Stimulated activated CD8-positive, alpha-beta memory T cell treated with anti-CD3 and anti-CD28 coated beads, Interleukin-7, amount 100 ng/mL, for 24 hours (primary cell): ENCODE data around the gene ROR1.
"Not testable (repeated sequence)": the region's sequence is repeated elsewhere in the genome, so short reads cannot be mapped to it uniquely, and the experiment has no call there.

Experiments used
- DNase-seq: peaks from one replicate; pipeline ENCODE4 v3.0.0-alpha.2; 2020; ENCODE audit warnings: low read depth

ROR1 gene

DNA sequence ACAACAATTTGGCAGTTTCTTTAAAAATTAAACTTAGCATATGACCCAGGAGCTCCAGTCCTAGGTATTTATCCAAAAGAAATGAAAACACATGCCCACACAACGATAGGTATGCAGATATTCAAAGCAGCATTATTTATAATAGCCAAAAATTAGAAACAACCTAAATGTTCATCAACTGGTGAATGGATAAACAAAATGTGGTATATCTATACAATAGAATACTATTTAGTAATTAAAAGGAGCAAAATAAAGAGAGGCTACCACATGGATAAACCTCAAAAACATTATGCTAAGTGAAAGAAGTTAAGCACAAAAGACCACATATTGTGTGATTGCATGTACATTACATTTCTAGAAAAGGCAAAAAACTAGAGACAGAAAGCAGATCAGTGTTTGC is 51.3 kb downstream of the ROR1 start:
- no peak for DNase-seq

DNA sequence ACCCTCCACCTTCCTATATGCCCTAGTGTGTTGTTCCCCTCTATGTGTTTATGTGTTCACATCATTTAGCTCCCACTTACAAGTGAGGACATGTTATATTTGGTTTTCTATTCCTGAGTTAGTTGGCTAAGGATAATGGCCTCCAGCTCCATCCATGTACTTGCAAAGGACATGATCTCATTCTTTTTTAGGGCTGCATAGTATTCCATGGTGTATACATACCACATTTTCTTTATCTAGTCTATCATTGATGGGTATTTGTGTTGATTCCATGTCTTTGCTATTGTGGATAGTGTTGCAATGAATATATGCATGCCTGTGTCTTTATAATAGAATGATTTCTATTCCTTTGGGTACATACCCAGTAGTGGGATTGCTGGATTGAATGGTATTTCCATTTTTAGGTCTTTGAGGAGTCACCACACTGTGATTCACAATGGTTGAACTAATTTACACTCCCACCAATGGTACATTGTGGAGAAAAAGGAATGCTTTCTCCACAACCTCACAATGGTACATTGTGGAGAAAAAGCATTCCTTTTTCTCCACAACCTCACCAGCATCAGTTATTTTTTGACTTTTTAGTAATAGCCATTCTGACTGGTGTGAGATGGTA is 52.5 kb downstream of the ROR1 start:
- not testable (repeated sequence) for DNase-seq

DNA sequence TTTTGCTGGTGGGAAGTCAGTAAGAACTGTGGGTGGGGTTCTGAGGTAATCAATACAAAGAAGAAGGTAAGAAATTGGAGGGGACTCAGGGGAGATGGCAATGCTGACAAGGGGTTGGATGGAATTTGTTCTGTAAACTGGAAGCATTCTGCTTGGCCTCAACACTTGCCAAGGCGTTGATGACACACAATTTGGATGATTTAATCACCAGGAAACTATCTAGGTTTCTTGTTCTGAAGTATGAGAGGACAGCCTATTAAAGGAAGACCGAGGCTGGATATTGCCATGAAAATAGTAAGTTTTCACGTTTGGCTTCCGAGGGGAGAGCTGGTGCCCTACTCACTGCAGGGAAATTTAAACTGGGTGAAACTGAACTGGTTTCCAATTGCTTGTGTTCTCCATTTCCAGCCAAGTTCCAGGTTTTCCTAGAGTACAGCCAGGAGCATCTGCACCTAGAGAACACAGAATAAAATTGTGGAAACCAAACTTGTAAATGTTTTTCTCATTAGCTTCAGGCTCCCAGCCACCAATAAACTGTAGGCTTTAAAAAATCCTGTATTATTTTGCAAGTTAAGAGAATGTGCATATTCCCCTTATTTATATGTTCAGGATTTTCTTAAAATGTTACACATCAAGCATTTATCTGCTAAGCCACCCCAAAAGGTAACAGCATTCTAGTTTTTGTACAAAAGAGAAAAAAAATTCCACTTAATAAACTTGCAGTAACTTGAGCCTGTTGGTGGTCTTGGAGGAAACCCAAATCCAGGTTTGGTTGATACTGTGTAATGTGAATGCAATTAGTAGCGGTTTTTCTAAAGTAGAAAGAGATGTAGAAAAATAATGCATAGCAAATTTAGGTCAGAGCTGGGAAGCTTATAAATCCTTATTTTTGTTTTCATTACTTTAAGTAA is 53.8 kb downstream of the ROR1 start:
- DNase-seq, result no peak

DNA sequence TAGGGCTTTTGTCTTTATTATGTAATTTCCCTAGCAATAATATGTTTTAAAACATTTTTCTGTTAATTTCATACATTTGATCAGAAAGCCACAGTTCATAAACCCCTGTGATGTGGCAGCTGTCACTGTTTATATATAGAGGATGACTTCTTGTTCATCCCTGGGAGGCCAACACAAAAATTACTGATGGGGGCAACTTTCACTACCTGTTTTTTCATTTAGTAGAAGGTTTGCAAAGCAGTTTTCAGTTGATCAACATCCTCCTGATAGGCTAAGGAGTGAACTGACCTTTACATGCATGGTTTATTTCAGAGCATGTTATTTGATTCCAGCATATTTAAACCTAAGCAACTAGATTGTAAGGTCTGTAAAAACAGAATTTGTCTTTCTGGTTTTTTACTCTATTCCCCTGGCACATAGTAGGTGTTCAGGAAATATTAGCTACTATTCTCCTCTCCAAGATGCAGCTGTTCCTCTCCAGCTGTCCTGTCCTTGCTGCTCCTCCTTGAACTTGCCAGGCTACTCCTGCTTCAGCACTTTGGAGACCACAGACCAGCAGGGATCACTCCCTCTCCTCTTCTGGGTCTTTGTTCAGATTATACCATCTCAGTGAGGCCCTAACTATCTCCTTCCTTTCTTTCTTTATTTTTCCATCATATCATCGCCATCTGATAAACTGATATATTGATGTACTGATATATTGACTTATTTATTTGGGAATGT is 54.7 kb downstream of the ROR1 start:
- DNase-seq, result no peak

DNA sequence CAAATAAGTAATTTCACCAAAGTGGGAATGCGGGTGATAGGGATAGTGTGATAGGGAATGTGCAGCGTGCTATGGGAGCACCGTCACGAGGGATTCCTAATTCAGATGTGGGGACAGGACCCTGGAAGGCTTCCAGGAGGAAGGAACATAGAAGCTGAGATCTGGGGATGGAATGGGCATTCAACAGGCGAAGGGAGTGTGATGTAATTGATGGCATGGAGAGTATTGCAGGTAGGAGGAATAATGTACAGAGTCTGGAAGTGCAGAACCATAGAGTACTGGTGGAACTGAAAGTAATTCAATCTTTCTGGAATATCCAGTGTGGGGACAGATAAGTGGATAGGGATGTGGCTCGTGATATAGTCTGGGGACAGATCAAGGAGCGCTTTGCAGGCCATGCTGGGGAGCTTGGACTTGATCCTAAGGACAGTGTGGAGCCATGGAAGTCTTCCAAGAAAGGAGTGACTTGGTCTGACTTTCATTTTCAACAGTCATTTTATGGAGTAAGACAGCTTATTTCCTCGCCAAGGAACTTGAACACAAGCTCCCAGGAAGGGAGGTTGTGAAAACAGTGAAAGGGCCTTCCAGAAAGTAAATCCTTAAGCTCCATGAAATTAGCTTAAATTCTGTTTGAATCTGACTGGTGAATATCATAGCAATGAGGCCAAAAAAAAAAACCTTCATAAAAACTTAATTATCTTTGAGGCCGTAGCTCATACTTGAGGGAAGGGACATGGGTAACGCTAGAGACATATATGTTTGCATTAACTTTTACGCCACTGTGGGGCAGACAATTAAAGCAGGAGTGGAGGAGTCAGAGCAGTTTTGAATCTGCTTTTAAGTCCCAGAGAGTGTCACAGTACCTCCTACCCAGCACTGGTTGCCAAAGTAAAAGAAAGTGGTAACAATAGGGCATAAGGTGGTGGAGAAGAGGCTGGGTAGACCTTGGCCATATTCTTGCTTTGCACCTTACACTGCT is 55.8 kb downstream of the ROR1 start:
- DNase-seq, result no peak

- no peak for DNase-seq
These were observed 57.6 kb downstream of the ROR1 start for GRCh38 chr1:63831409-63831808.

- DNase-seq, result no peak
These were observed 59.7 kb downstream of the ROR1 start for GRCh38 chr1:63833363-63834119.

DNA sequence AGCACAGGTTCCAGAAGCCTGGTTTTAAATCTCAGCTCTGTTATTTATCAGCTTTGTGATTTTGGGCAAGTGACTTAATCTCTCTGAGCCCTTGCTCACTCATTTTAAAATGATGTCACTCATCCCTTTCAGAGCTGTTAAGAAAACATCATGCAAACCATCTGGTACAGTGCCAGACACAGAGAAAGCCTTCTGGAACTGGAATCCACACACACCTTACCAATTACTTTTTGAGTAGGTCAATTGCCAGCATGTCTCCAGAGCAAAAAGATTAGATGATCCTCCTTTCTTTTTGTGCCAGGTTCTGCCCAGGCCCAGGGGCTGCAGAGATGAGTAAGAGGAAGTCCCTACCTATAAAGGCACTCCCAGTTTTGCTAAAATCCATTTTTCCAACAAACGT is 61.3 kb downstream of the ROR1 start:
- DNase-seq, result no peak

DNA sequence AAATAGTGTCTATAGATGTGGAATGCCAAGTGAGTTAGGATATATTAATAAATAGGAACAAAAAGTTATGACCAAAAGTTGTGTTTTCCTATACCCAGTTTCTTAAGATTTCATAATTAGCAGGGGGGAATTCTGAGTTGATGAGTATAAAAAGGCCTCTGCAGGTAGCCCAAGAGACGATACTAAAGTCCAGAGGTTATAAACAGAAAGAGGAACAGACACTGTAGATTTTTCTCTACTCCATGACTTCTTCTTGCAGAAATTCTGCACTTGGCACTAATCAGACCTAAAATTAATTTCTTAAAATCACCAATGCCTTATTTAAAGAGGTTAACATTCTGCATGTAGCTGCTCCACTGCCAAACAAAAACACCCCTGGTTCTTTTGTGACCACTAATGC is 62.6 kb downstream of the ROR1 start:
- no peak for DNase-seq

DNA sequence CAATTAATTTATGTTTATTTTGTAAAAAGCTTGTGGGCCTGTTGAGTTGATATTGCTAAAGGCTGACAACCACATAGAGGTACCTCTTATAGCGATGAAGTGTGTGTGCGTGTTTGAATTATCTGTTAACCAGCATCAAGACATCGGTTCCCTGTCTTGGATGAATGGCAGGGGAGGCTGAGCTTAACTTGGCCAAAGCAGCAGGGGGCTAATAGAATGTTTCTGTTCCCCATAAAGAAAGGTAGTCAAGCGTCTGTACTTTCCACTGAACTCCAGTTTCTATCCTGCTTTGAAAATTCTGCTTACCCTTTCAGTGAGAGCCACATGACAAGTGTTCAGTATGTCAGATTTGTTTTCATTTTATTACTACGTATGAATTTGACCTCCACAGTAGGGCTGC is 63.0 kb downstream of the ROR1 start:
- DNase-seq, result no peak

DNA sequence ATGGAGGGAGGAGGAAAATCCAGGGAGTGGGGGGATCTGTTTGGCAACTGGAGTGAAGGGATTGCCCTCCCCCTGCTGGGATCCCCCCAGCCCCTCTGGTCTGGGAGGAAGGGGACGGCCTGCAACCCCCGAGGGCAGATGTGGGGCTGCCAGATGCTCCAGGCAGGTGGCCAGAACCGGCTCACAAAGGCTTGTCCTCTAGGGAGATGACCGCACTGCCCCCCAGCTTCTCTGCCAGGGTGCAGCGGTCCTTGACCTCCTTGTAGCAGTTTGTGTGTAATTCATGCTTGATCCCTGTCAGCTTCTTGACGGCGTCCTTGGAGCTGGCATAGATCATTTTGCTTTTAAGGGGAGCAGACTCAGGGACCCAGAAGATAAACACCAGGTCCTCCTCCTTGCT is 69.2 kb downstream of the ROR1 start:
- no peak for DNase-seq

DNA sequence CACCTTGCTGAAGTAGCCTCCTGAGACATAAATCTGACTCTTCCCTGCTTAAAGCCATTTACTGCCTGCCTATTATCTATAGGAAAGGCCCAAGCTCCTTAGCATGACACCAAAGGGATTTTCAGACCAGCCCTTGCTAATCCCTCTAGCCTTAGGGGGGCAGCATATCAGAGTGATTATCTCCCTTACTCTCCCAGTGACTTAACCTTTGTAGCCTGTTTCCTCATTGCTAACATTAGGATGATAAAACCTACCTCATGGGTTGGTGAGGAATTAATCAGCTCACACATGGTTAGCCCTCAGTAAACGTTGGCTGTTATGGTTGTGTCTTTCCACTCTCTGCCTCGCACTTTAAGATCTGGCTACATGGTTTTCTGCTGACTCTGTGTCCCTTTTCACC is 70.1 kb downstream of the ROR1 start:
- DNase-seq, result no peak

DNA sequence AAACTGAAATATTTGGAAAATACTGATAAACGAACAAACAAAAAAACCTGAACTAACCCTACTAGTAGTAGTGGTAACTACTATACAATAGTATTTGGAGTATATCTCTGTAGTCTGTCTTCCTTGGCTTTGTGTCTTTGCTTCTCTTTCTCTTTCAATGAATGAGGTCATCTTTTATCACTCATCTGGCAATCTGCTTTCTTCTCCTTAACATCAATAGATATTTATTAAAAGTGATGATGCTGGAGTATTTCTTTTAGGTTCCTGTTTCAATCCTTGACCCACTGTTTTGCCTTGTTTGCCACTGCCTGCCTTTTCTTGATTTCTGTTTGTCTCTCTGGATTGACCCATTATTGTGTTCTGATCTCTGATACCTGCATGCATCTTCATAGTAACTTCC is 71.5 kb downstream of the ROR1 start:
- no peak for DNase-seq

- DNase-seq, result no peak
These were observed 73.6 kb downstream of the ROR1 start for GRCh38 chr1:63847308-63847910.

DNA sequence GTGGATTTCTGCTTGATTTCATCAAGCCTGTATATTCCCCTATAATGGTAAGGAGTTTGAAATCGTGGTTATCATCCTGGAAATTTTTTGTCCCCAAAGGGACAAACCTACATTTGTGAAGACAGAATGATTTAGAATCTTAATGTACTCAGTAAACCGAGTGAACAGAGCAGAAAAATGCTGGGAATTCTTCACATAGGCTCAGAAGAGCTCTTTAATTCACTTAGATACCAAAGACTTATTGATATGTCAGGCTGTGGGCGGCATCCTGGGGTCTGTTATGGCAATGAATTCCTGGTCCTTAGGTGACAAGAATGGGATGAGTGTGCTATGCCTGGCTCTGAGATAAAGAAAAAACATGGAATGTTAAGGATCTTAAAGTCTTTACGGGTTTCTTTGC is 74.9 kb downstream of the ROR1 start:
- DNase-seq, result no peak

- DNase-seq, result no peak
These were observed 75.3 kb downstream of the ROR1 start for GRCh38 chr1:63849149-63849548.

DNA sequence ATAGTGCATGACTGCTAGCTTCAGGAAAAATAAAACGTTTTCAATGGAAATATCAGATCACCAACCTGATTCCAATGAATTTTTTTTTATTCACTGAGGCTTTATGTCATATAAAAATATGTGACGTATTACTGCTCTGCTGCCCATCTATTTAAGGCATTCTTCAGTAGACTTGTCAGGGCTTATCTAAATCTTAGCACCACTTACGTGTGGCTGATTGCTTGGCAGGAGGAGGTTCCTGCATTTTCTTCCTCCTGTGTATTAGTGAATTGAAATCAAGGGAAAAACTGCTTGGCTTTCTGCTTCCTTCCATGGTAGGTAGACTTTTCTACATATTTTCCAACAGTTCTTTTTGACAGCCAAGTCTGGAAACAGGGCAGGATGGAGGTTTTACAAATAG is 80.3 kb downstream of the ROR1 start:
- no peak for DNase-seq

- DNase-seq, result no peak
These were observed 82.1 kb downstream of the ROR1 start for GRCh38 chr1:63855942-63856341.

DNA sequence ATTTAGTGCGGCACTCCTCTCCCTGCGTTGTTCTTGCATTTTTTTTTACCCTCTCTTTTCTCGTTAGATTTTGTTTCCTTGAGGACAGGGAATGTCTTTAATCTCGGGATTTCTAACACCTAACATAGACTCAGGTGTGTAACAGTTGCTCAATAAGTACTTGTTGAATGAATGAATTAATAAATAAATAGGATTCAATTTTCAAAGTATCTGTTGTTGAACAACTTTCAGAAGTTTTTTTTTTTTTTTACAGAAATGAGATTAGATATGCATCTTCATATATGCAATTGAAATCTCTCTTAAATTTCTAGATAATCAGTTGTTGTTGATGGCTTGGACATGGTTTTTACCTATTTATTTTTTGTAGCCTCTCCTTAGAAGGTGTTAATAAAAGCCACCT is 83.1 kb downstream of the ROR1 start:
- DNase-seq, result no peak

DNA sequence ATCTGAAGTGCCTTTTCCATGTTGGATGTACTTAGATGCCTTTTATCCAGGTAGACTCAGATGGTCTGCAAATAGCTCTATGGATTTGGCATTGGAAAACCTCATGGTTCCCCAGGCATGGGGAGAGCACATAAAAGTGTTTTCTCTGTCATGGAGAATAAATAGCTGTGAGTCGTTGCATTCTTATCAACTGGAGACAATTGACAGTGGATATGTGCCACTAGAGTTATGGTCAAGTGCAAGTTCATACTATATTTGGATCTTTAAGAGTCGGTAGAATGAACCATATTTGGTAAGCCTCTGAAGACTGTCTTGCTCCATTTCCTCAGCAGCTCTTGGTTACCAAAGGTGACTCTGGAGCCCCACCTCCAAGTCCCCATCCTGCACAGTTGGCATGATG is 83.7 kb downstream of the ROR1 start:
- no peak for DNase-seq

DNA sequence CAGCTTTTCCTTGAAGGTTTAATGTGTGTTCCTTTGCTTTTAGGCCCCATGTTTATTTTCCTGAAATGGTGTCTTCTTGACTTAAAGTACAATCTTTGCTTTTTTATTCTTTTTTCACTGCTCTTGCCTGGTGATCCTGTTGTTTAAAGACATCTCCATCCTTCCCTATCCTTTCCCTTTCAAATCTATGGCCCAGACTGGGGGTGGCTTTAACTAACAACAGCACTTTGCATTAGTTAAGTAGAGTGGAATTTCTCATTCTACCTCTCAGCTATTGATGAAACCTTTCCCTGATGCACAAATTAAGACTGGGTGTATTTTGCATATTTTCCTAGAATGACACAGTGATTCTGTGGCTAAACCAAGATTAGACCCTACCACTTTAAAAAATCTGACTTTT is 84.3 kb downstream of the ROR1 start:
- DNase-seq, result no peak
